Liver (tissue), 9 donors: ENCODE data around the gene CTSH. TPM values are rescaled to one million over a fixed set of nuclear protein-coding genes. Genes with fewer than 3 reads are reported as not detected.
"Not testable (repeated sequence)": the region's sequence is repeated elsewhere in the genome, so short reads cannot be mapped to it uniquely, and the experiment has no call there.

Experiments used
- DNase-seq: peaks from one replicate; pipeline ENCODE4 v3.0.0-alpha.2; 2017; ENCODE audit warnings: low spot score
- H3K27ac ChIP-seq, 2 donors: one replicate each; pipeline ENCODE4 v1.7.0; 2013; ENCODE audit warnings: inconsistent platforms in 2 of 2, low read length in 2 of 2, control low read depth in 1 of 2, low read depth in 1 of 2, mild to moderate bottlenecking in 1 of 2
- H3K27me3 ChIP-seq, 4 donors: one replicate each; pipeline versions ENCODE4 v1.6.1 to v1.7.0; 2013; ENCODE audit warnings: low read length in 3 of 4, inconsistent platforms in 1 of 4, mild to moderate bottlenecking in 1 of 4, moderate library complexity in 1 of 4; ENCODE audit not compliant: control insufficient read depth in 4 of 4, insufficient read depth in 4 of 4
- H3K36me3 ChIP-seq, 4 donors: one replicate each; pipeline versions ENCODE4 v1.6.1 to v1.7.0; 2013; ENCODE audit warnings: low read length in 3 of 4, mild to moderate bottlenecking in 3 of 4, low read depth in 1 of 4, moderate library complexity in 1 of 4; ENCODE audit not compliant: control insufficient read depth in 4 of 4, insufficient read depth in 3 of 4
- H3K4me1 ChIP-seq, 4 donors: one replicate each; pipeline versions ENCODE4 v1.6.1 to v1.7.0; 2013; ENCODE audit warnings: low read length in 3 of 4, mild to moderate bottlenecking in 3 of 4, moderate library complexity in 1 of 4; ENCODE audit not compliant: control insufficient read depth in 4 of 4, insufficient read depth in 4 of 4
- H3K4me3 ChIP-seq, 3 donors: one replicate each; pipeline versions ENCODE4 v1.6.1 to v1.7.0; 2013; ENCODE audit warnings: low read length in 3 of 3, control low read depth in 1 of 3, low read depth in 1 of 3, mild to moderate bottlenecking in 1 of 3
- H3K9ac ChIP-seq, 2 donors: one replicate each; pipeline ENCODE4 v1.7.0; 2013; ENCODE audit warnings: low read length in 2 of 2, mild to moderate bottlenecking in 2 of 2, moderate library complexity in 2 of 2, control low read depth in 1 of 2, low read depth in 1 of 2
- H3K9me3 ChIP-seq, 4 donors: one replicate each; pipeline versions ENCODE4 v1.6.1 to v1.7.0; 2013; ENCODE audit warnings: low read length in 3 of 4; ENCODE audit not compliant: control insufficient read depth in 4 of 4
- JUND ChIP-seq, 2 donors: IDR thresholded peaks; 2 replicates each; pipeline ENCODE4 v1.6.1; 2016; ENCODE audit warnings: antibody characterized with exemption in 2 of 2
- NR2F2 ChIP-seq: IDR thresholded peaks from 2 replicates; pipeline ENCODE4 v1.6.1; 2016; ENCODE audit warnings: antibody characterized with exemption
- RAD21 ChIP-seq, 2 donors: IDR thresholded peaks; 2 replicates each; pipeline ENCODE4 v1.6.1; 2016; ENCODE audit warnings: antibody characterized with exemption in 2 of 2, mild to moderate bottlenecking in 2 of 2
- TAF1 ChIP-seq: conservative IDR thresholded peaks from 2 replicates; pipeline ENCODE4 v1.6.1; 2016; ENCODE audit warnings: antibody characterized with exemption, mild to moderate bottlenecking
- YY1 ChIP-seq: IDR thresholded peaks from 2 replicates; pipeline ENCODE4 v1.6.1; 2016; ENCODE audit warnings: antibody characterized with exemption, mild to moderate bottlenecking
- WGBS: extraction: QIAGEN DNeasy Blood & Tissue Kit; methylation state at CpG from one replicate; pipeline ENCODE4 v1.1.7; 2013; 5-methylcytosine and 5-hydroxymethylcytosine counted together
- polyA plus RNA-seq, 2 donors: library from polyadenylated mRNA; stranded (reverse) in 1 of 2; unstranded in 1 of 2; fragments of 200-250 nt in 1 of 2; fragments of >200 nt in 1 of 2; fragmentation: Nextera tagmentation in 1 of 2; extraction: Ambion mirVana in 1 of 2; gene quantifications; one replicate each; pipeline versions ENCODE4 v1.2.1 to v1.2.3, GENCODE V29; 2013 to 2015
- total RNA-seq, 2 donors: library from RNA; depleted of rRNA; stranded (reverse); fragments of >200 nt; gene quantifications; one replicate each; pipeline ENCODE4 v1.2.3, GENCODE V29; 2014
- TF ChIP-seq, protein P1 (sequence below): IDR thresholded peaks from 2 replicates; pipeline ENCODE4 v1.6.1; 2016; ENCODE audit warnings: antibody characterized with exemption, mild to moderate bottlenecking
- TF ChIP-seq, protein P2 (sequence below): fragments of 150-350 bp; IDR thresholded peaks from 2 replicates; pipeline ENCODE4 v1.5.1; 2017; ENCODE audit warnings: improper control_type of control experiment, low read depth, low read length; ENCODE audit not compliant: missing input control
- TF ChIP-seq, protein P3 (sequence below): IDR thresholded peaks from 2 replicates; pipeline ENCODE4 v1.6.1; 2016; ENCODE audit warnings: antibody characterized with exemption
- TF ChIP-seq, protein P4 (sequence below): IDR thresholded peaks from 2 replicates; pipeline ENCODE4 v1.6.1; 2016; ENCODE audit warnings: antibody characterized with exemption
- donor health status: healthy.
- donor health status: healthy.
- donor health status: healthy.
- donor health status: healthy.
- donor health status: healthy.

Gene CTSH
- total and polyA plus RNA-seq, 4 donors = 46.3 to 162 (median 95.8) TPM

DNA sequence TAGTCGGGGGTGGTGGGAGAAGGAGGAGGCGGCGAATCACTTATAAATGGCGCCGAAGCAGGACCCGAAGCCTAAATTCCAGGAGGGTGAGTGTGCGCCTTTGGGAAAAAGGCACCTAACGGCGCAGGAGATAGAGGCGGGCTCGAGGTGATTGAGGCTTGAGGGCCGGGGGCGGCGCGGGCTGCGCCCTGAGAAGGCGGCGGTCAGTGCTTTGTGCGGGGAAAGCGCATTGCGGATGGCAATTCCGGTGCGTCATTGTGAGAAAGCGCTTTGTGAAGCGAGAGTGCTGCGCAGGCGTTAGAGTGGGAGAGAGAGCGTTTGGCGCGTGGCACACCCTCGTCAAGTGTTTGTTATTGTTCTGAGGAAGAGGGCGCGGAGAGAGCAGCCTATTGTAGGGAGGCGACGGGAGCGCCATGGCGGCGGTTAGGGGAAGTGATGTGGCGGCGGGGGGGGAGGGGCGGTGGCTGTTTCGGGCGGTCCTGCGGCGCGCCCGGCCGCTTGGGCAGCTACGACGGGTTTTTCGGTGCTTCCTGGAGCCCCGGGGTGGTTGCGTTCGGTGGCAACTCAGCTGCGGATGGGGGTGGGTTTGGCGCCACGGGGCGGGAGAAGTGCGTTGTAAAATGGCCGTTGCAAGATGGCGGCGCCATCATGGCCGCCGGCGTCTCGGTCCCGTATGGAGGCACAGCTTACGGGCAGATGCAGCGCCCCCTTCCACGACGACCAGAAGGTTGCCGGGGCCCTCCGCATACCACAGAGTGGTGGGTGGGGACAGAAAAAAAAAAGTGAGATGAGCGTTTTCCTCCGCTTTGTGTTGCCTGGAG lies 71.7 kb downstream of the CTSH start:
- peak; percentile 84 for DNase-seq
- WGBS = under 1% methylated on average over 75 of the region's 75 CpGs
- no peaks in the 10 kb centered on the region for H3K9me3 ChIP-seq
- peak overlapping the region; percentile 99 to 100 for H3K27ac ChIP-seq
- no peaks in the 10 kb centered on the region for H3K27me3 ChIP-seq
- peak overlapping the region; percentile 99 to 100 for H3K9ac ChIP-seq
- no peaks in the 10 kb centered on the region for H3K36me3 ChIP-seq
- H3K4me1 ChIP-seq = peaks cover 7 to 28% (median 16%) of the 10 kb centered on the region in 4 donors
- peak overlapping the region; percentile 75 to 99 (median 81) for H3K4me3 ChIP-seq
- TF ChIP-seq YY1 (peak; percentile 100), TAF1 (no peak), NR2F2 (no peak), RAD21 (IDR thresholded peaks at IDR 0.05) (peak in 1 of 2 donors; percentile 3)
- TF ChIP-seq, protein P1, sequence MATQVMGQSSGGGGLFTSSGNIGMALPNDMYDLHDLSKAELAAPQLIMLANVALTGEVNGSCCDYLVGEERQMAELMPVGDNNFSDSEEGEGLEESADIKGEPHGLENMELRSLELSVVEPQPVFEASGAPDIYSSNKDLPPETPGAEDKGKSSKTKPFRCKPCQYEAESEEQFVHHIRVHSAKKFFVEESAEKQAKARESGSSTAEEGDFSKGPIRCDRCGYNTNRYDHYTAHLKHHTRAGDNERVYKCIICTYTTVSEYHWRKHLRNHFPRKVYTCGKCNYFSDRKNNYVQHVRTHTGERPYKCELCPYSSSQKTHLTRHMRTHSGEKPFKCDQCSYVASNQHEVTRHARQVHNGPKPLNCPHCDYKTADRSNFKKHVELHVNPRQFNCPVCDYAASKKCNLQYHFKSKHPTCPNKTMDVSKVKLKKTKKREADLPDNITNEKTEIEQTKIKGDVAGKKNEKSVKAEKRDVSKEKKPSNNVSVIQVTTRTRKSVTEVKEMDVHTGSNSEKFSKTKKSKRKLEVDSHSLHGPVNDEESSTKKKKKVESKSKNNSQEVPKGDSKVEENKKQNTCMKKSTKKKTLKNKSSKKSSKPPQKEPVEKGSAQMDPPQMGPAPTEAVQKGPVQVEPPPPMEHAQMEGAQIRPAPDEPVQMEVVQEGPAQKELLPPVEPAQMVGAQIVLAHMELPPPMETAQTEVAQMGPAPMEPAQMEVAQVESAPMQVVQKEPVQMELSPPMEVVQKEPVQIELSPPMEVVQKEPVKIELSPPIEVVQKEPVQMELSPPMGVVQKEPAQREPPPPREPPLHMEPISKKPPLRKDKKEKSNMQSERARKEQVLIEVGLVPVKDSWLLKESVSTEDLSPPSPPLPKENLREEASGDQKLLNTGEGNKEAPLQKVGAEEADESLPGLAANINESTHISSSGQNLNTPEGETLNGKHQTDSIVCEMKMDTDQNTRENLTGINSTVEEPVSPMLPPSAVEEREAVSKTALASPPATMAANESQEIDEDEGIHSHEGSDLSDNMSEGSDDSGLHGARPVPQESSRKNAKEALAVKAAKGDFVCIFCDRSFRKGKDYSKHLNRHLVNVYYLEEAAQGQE = peak; percentile 9
- TF ChIP-seq, protein P2, sequence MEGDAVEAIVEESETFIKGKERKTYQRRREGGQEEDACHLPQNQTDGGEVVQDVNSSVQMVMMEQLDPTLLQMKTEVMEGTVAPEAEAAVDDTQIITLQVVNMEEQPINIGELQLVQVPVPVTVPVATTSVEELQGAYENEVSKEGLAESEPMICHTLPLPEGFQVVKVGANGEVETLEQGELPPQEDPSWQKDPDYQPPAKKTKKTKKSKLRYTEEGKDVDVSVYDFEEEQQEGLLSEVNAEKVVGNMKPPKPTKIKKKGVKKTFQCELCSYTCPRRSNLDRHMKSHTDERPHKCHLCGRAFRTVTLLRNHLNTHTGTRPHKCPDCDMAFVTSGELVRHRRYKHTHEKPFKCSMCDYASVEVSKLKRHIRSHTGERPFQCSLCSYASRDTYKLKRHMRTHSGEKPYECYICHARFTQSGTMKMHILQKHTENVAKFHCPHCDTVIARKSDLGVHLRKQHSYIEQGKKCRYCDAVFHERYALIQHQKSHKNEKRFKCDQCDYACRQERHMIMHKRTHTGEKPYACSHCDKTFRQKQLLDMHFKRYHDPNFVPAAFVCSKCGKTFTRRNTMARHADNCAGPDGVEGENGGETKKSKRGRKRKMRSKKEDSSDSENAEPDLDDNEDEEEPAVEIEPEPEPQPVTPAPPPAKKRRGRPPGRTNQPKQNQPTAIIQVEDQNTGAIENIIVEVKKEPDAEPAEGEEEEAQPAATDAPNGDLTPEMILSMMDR = peak; percentile 27
- TF ChIP-seq, protein P3, sequence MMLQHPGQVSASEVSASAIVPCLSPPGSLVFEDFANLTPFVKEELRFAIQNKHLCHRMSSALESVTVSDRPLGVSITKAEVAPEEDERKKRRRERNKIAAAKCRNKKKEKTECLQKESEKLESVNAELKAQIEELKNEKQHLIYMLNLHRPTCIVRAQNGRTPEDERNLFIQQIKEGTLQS = no peak
- TF ChIP-seq, protein P4, sequence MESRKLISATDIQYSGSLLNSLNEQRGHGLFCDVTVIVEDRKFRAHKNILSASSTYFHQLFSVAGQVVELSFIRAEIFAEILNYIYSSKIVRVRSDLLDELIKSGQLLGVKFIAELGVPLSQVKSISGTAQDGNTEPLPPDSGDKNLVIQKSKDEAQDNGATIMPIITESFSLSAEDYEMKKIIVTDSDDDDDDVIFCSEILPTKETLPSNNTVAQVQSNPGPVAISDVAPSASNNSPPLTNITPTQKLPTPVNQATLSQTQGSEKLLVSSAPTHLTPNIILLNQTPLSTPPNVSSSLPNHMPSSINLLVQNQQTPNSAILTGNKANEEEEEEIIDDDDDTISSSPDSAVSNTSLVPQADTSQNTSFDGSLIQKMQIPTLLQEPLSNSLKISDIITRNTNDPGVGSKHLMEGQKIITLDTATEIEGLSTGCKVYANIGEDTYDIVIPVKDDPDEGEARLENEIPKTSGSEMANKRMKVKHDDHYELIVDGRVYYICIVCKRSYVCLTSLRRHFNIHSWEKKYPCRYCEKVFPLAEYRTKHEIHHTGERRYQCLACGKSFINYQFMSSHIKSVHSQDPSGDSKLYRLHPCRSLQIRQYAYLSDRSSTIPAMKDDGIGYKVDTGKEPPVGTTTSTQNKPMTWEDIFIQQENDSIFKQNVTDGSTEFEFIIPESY = no peak

DNA sequence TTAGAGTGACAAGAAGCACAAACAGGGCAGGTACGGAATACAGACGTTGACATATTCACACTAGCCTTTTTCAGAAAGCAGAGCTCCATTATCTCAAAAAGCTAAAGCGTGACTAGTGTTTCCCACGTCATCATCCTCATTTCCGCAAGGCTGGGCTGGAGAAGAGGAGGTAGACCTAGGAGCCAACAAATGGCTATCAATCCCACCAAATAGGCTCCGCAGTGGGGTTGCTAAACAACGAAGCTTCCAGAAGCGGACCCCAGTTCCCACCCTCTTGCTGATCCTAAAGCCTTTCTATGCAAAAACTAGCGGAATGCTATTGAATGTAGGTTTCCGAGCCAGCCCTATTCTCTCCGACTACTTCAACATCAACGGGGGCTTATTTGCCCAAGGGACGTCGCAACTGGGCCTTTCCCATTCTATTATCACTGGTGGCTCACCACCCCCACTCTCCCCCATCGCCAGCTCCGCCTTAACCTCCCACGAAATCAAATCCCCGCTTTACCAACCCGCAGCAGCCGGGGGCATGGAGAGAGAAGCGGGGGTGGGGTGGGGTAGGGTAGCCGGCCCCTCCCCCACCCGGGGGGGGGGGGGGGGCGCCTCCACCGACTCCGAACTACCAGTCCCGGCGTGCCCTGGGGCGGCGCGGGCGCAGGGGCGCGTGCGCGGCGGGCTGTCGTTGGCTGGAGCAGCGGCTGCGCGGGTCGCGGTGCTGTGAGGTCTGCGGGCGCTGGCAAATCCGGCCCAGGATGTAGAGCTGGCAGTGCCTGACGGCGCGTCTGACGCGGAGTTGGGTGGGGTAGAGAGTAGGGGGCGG lies 72.5 kb downstream of the CTSH start, which contains the start of gene MORF4L1:
MORF4L1 (plus strand) TSS at position 736 of the 817 bp plus-strand sequence. CDS start 128 bp downstream, outside the sequence.
- H3K27ac ChIP-seq = peak within 1 kb of the TSS; percentile 99 to 100
- WGBS = 9% methylated on average over 52 of the region's 52 CpGs

DNA sequence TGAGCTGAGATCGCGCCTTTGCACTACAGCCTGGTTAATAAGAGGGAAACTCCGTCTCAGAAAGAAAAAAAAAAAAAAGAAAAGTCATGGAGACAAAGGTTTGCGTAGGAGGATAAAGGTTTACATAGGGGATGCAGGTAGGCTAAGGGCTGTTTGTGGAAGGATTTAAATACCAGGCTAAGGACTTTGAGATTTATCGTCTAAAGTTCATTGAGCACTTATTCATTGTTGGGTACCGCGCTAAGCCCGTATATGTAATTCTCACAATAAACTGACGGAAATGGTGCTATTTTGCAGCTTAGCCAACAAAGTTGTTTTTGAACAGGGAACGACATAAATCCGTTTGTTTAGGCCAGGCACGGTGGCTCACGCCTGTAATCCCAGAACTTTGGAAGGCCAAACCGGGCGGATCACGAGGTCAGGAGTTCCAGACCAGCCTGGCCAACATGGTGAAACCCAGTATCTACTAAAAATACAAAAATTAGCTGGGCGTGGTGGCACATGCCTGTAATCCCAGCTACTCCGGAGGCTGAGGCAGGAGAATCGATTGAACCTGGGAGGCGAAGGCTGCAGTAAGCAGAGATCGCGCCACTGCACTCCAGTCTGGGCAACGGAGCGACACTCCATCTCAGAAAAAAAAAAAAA lies 73.2 kb downstream of the CTSH start:
- H3K4me3 ChIP-seq, H3K27me3 ChIP-seq, H3K9ac ChIP-seq, H3K27ac ChIP-seq, H3K36me3 ChIP-seq, H3K9me3 ChIP-seq, DNase-seq: not testable (repeated sequence)
- H3K4me1 ChIP-seq = peaks cover 3 to 17% (median 10%) of the 10 kb centered on the region in 4 donors
- WGBS = 81% methylated on average over 24 of the region's 24 CpGs

More for the DNA sequence above, 72.5 kb downstream of the CTSH start, which contains the start of gene MORF4L1:
- H3K9me3 ChIP-seq = no peaks in the 10 kb centered on the region
- H3K36me3 ChIP-seq = no peaks in the 10 kb centered on the region
- DNase-seq = peak; percentile 95
- peak within 1 kb of the TSS; percentile 99 to 100 for H3K9ac ChIP-seq
- H3K4me1 ChIP-seq = peaks cover 7 to 20% (median 11%) of the 10 kb centered on the region in 4 donors
- TF ChIP-seq YY1 (peak; percentile 14), JUND (IDR thresholded peaks at IDR 0.05) (no peak)
- H3K27me3 ChIP-seq = no peaks in the 10 kb centered on the region
- peak within 1 kb of the TSS; percentile 75 to 99 (median 81) for H3K4me3 ChIP-seq
